Head of caudate nucleus (tissue), 42 donors: ENCODE measurements around the gene DLEC1.

ENCODE experiments used
- DNase-seq, 42 donors: peaks; one replicate each; pipeline versions ENCODE4 v3.0.0 to v3.0.0-alpha.2; 2020 to 2021; ENCODE audit warnings: mixed read lengths in 7 of 42
- intact Hi-C: fragments of 100-400 bp; cut with DNase I; formaldehyde crosslinking; loops from one replicate; pipeline ENCODE4 v1.15.0; 2022

The DLEC1 gene

DNA sequence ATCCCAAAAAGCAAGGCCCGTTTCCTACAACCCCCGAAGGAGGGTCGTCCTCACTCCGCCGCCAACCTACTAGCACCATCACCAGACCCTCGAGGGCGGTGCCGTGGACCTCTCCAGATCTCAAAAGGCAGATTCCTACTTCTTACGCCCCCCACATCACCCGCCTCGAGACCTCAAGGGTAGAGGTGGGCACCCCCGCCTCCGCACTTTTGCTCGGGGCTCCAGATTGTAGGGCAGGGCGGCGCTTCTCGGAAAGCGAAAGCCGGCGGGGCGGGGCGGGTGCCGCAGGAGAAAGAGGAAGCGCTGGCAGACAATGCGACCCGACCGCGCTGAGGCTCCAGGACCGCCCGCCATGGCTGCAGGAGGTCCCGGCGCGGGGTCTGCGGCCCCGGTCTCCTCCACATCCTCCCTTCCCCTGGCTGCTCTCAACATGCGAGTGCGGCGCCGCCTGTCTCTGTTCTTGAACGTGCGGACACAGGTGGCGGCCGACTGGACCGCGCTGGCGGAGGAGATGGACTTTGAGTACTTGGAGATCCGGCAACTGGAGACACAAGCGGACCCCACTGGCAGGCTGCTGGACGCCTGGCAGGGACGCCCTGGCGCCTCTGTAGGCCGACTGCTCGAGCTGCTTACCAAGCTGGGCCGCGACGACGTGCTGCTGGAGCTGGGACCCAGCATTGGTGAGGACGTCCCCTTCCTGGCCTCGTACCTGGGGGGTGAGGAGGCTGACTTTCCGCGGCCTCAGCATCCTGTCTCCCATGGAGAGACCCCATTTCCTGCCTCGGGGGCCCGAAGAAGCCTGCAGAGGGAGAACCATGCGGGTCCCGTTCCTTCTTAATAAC, 99.6 kb downstream of the DLEC1 start, which contains the start of gene MYD88:
MYD88 (plus strand) TSS at position 313 of the 842 bp plus-strand sequence; CDS start at position 353, 40 bp downstream.
- intact Hi-C loops = loop anchor here (10.0 kb wide), 2 partner anchors 316 to 346 kb away; partner anchors contain the start of gene ACVR2B
- DNase-seq = peak in 41 of 42 donors; percentile 44 to 87 (median 70)

DNA sequence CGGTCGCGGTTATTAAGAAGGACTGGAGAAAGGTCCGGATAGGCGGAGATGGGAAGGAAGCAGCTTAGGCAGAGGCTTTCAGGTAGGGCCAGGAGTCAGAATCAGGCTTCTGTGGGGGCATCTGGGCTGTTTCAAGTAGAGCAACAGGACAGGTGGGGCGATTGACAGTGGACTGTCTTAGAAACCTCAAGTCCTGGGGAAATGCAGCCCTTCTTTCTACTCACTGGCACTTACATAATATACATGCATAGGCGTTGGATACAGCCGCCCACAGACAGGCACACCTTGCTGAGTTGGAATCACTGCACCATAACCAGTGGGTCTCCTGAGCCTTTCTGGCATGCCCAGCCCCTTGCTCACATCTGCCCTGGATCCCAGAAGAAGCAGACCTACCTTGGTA, 100.2 kb downstream of the DLEC1 start:
- intact Hi-C loops = loop anchor here (10.0 kb wide), 2 partner anchors 316 to 346 kb away; partner anchors contain the start of gene ACVR2B
- DNase-seq = peak in 7 of 42 donors; percentile 8 to 56 (median 26)

DNA sequence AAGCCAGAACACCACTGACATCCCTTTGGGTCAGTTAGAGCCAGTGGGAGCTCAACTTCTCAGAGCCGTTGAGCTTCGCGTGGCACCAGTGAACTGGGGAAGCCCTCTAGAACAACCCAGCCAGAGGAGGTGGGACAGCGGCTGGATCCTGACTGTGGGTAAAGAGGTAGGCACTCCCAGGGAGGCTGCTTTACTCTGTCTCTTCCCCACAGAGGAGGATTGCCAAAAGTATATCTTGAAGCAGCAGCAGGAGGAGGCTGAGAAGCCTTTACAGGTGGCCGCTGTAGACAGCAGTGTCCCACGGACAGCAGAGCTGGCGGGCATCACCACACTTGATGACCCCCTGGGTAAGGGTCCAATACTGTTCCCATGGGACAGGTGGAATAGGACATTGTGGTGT, 100.6 kb downstream of the DLEC1 start:
- peak in 7 of 42 donors; percentile 2 to 35 (median 23) for DNase-seq
- intact Hi-C loops = loop anchor here (10.0 kb wide), 2 partner anchors 315 to 345 kb away; partner anchors contain the start of gene ACVR2B

DNA sequence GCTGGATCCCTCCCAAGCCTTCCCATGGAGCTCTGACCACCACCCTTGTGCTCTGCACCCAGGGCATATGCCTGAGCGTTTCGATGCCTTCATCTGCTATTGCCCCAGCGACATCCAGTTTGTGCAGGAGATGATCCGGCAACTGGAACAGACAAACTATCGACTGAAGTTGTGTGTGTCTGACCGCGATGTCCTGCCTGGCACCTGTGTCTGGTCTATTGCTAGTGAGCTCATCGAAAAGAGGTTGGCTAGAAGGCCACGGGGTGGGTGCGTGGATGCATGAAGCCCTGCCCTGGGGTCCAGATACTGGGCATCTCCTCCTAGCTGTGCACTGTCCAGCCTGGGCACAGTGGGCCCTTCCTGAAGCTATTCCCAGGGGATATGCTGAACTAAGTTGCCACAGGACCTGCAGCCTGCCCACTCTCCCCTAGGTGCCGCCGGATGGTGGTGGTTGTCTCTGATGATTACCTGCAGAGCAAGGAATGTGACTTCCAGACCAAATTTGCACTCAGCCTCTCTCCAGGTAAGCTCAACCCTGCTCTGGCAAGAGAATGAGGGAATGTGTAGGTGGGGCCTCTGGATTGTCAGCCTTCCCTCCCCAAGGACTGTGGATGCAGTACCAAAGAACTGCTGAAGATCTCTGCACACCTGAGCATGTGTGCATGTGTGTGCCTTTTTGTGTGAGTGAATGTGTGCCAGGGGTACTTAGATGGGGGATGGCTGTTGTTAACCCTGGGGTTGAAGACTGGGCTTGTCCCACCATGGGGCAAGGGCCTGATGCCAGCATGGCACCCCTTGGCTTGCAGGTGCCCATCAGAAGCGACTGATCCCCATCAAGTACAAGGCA, 101.5 kb downstream of the DLEC1 start:
- peak in 7 of 42 donors; percentile 5 to 34 (median 22) for DNase-seq
- intact Hi-C loops = no loop called here

DNA sequence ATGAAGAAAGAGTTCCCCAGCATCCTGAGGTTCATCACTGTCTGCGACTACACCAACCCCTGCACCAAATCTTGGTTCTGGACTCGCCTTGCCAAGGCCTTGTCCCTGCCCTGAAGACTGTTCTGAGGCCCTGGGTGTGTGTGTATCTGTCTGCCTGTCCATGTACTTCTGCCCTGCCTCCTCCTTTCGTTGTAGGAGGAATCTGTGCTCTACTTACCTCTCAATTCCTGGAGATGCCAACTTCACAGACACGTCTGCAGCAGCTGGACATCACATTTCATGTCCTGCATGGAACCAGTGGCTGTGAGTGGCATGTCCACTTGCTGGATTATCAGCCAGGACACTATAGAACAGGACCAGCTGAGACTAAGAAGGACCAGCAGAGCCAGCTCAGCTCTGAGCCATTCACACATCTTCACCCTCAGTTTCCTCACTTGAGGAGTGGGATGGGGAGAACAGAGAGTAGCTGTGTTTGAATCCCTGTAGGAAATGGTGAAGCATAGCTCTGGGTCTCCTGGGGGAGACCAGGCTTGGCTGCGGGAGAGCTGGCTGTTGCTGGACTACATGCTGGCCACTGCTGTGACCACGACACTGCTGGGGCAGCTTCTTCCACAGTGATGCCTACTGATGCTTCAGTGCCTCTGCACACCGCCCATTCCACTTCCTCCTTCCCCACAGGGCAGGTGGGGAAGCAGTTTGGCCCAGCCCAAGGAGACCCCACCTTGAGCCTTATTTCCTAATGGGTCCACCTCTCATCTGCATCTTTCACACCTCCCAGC, 102.4 kb downstream of the DLEC1 start:
- DNase-seq = peak in 5 of 42 donors; percentile 3 to 34 (median 20)
- intact Hi-C loops = no loop called here

DNA sequence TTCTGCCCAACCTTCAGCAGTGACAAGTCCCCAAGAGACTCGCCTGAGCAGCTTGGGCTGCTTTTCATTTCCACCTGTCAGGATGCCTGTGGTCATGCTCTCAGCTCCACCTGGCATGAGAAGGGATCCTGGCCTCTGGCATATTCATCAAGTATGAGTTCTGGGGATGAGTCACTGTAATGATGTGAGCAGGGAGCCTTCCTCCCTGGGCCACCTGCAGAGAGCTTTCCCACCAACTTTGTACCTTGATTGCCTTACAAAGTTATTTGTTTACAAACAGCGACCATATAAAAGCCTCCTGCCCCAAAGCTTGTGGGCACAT, 102.9 kb downstream of the DLEC1 start:
- DNase-seq = peak in 3 of 42 donors; percentile 3 to 31 (median 15)
- intact Hi-C loops = no loop called here

DNA sequence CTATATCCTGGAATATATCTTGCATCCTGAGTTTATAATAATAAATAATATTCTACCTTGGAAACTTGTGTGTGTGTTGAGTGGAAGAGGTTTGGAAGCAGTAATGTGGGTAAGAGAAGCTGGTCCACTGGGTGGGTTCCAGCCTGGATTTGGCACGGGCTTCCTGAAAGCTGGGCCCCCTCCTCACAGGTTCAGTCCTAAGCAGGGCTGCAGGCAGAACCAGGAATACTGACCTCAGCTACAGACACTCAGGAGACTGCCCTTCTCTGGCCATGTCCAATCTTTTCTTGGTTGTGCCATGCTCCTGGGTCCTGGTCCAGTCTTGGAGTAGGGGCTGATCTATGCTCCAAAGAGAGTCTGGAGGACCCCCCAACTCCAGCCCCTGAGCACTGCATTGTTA, 104.0 kb downstream of the DLEC1 start:
- DNase-seq = peak in 2 of 42 donors; percentile 1 to 9
- intact Hi-C loops = no loop called here

DNA sequence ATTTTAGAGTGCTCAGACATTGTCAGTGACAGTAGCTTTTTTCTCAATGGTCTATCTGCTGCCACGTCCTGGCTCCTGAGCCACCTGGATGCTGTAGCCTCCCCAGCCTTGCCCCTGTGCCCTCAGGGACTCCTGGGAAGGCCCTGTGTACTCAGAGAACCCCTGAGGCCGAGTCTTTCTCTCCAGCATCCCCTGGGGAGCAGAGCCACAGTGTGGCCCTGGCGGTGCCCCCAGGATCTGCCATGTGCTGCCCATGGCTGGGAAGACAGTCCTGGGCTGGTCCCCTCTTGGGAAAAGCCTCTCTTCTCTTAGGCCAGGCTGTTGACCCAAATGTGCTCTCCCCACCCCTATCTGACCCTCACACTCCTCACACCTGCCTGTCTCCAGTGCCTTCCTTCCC, 104.5 kb downstream of the DLEC1 start:
- peak in 3 of 42 donors; percentile 7 to 27 (median 13) for DNase-seq
- intact Hi-C loops = no loop called here

DNA sequence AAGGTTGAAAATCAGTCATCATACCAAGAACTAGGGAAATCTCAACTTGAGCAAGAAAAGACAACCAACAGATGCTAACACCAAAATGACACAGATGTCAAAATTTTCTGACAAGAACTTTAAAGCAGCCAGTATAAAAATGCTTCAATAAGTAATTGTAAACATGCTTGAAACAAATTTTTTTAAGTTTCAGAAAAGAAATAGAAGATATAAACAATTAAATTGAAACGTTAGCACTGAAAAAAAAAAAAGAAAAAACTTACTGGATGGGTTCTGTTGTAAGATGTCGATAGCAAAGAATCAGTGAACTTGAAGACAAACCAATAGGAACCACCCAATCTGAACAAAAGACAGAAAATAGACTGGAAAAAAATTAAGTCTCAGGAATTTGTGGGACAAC, 107.5 kb downstream of the DLEC1 start:
- no peak for DNase-seq
- intact Hi-C loops = no loop called here

DNA sequence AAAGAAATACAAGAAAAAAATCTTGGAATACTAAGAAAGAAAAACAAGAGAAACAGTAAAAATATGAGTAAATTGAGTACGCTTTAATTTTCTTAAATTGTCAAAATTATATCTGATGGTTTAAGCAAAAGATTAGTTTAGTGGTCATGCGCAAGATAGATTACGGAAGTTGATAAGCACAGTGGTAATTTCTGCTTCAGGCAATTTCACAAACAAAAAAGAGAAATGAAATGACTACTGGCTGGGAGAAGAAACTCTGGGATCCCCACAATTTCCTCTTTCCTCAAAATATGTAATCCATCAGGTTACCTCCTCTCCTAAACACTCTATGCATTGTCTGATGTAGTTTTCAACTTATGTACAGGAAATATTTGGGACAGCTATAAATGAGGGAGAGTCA, 108.4 kb downstream of the DLEC1 start:
- DNase-seq = no peak
- intact Hi-C loops = no loop called here

DNA sequence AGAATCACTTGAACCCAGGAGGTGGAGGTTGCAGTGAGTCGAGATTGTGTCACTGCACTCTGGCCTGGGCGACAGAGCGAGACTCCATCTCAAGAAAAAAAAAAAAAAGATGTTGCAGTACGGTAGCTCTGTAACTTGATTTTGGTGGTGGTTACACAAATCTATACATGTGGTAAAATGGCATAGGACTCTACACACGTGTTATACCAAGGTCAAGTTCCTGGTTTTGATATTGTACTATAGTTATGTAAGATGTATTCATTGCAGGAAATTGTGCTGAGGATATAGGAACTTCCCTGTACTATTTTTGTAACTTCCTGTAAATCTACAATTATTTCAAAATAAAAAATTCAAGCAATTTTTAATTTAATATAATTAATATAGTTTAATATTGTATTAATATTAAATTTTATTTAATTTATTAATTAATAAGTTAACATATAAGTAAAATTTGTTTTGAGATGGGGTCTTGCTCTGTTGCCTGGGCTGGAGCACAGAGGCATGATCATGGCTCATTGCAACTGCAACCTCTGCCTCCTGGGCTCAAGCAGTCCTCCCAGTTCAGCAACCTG, 109.4 kb downstream of the DLEC1 start:
- intact Hi-C loops = no loop called here
- peak in 1 of 42 donors; percentile 30 for DNase-seq

DNA sequence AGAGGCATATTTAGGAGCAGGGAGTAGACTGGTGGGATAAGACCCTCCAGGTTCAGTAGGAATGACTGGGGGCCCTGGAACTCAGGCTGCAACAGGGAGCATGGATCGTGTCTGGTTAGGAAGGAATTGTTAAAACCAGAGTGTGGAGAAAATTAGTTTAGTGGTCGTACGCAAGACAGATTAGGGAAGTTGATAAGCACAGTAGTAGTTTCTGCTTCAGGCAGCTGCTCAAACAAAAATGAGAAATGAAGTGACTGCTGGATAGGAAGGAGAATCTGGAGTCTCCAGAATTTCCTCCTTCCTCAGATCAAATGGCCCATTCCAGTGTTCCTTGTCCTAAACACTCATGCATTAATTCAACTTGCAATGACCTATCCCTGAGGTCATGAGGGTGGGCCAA, 110.7 kb downstream of the DLEC1 start:
- intact Hi-C loops = no loop called here
- DNase-seq = peak in 1 of 42 donors; percentile 22

DNA sequence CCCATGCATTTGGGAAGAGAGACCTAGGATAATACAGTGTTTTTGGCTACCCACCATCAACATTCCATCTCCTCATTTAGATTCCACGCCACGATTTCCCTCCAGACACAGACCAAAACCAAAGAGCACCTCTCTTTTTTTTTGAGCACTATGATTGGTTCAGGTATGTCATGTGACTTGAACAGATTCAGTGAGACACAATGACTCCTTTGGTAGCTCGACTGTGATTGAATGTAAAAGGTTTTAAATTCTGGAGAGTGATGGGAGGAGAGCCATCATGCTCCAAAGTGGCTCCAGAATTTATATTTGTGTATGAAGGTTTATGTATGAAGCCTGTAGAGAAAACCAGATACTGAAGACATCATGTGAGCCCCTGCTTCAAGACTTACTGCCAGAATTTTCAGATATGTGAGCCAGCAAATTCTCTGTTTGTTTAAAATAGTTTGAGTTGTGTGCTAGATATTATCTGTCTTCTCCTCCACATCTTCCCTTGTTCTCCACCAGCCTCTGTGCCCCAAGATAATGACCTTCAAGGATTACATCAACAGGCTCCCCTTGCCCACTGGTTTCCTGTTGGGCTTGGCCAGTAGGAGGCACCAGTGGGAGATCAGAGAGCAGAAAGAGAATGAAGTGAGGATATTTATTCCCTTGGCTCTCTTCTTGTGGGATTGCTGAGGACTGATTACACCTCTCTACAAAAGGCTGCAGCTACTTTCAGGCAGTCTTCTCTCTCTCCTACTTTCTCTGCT, 111.9 kb downstream of the DLEC1 start:
- intact Hi-C loops = no loop called here
- DNase-seq = no peak

DNA sequence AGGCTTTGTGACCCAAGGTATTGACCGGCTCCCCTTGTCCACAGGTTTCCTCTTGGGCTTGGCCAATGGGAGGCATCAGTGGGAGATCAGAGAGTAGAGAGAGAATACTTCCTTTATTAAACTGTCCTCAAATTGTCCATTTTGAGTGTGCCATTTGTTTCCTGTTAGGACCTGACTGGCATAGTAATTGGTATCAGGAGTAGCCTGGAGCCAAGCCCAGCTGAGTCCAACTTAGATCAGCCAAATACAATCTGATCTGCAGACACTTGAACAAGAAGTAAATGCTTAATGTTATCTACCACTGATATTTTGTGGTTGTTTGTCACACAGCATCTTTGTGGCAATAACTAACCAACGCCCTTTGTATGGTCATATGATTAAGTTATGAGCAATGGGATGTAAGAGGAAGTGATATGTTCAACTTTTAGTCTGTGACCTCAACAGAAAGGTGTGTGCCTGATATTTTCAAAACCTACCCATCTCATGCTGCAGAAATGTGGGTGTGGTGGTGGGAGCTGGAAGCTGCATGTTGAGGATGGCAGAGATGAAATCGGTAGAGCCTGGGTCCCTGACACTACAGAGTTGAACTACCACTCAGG, 112.8 kb downstream of the DLEC1 start:
- no peak for DNase-seq

DNA sequence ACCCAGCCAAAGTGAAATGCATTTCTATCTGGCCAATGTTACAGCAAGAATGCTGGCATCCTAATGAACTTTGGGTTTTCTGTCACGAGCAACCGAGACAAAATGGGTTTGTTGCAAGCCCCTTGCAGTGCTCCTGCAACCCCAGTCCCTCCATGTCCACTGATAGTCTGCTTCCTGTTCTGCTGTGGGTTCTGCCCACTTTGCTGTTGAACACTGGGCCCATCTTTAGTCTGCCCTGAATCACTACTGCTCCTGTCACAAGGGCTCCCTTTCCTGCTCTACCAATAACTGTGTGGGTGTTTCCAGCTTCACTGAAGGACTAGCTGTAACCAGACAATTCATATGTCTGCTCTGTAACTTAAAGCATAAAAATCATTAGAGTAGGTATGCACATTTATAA, 113.6 kb downstream of the DLEC1 start:
- intact Hi-C loops = no loop called here
- peak in 4 of 42 donors; percentile 37 to 57 (median 48) for DNase-seq

More for the DNA sequence above, 112.8 kb downstream of the DLEC1 start:
- intact Hi-C loops = no loop called here

DNA sequence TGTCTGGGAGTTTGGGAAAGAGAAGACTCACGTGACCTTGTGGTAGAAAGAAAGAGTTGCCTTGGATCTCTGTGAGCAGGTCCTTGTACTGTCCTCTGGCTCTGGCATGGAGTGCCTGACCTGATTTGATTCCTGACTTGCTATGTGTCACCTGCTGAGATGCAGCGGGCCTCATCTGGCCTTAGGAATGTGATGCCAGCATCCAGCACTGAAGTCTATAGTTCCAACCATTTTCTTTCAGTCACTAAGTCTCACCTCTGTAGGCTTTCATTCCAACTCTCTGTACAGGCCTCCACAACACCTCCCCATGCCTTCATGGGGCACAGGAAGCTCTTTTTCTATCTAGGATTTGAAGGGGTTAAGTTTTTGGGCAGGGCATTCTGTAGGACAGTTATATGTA, 114.2 kb downstream of the DLEC1 start:
- intact Hi-C loops = no loop called here
- no peak for DNase-seq

DNA sequence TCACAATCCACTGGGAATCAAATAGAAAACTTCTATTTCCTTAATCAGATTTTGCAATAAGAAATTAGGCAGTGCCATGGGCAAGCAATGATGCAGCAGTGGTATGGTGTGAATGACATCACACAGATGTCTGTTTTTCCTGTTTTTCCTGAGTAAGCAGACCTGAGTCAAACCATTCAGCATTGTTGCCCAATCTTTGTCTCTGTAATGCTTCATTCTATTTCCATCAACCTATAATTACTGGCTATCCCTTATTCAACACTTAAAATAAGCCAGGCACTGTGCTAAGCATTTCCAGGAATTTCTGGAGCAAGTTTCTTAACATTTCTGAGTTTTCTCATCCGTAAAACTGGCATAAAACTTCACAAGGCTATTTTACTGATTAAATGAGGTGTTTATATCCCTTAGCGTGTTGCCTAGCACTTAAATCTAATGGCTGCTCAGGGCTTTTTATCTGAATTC, 115.1 kb downstream of the DLEC1 start:
- no peak for DNase-seq
- intact Hi-C loops = no loop called here
